Lower lobe of right lung (tissue), 2 donors: ENCODE results near the gene LAMA5. TPM values are rescaled to one million over a fixed set of nuclear protein-coding genes. Genes with fewer than 3 reads are reported as not detected.
A peak's percentile ranks its signal among the peaks of the same experiment; 100 is the strongest.

ENCODE experiments used
- ATAC-seq, 2 donors: fragments of 200-7000 bp; cut with Tn5 transposase; one replicate each; pipeline ENCODE4 v1.9.1; 2020 to 2022; ENCODE audit warnings: mild to moderate bottlenecking in 2 of 2, moderate library complexity in 2 of 2
- DNase-seq: peaks from one replicate; pipeline ENCODE4 v3.0.0-alpha.2; 2020
- H3K27ac ChIP-seq: fragments of 200-600 bp; one replicate; pipeline ENCODE4 v1.8.0; 2022
- H3K27me3 ChIP-seq: fragments of 200-600 bp; one replicate; pipeline ENCODE4 v1.8.0; 2022; ENCODE audit warnings: low read depth
- H3K36me3 ChIP-seq: fragments of 200-600 bp; one replicate; pipeline ENCODE4 v1.8.0; 2022; ENCODE audit warnings: mild to moderate bottlenecking
- H3K4me1 ChIP-seq: fragments of 200-600 bp; one replicate; pipeline ENCODE4 v1.8.0; 2022
- H3K4me3 ChIP-seq: fragments of 200-600 bp; one replicate; pipeline ENCODE4 v1.8.0; 2022; ENCODE audit warnings: mild to moderate bottlenecking
- H3K9me3 ChIP-seq: fragments of 200-600 bp; one replicate; pipeline ENCODE4 v1.8.0; 2022
- intact Hi-C: fragments of 100-400 bp; cut with DNase I; formaldehyde crosslinking; loops from one replicate; pipeline ENCODE4 v1.11.0; 2022
- total RNA-seq: library from RNA; stranded (reverse); fragmentation: NEBNext Ultra II Directional; extraction: Animal tissue kit (Norgen Biotek cat#: 25700); gene quantifications from one replicate; pipeline ENCODE4 v1.2.1, GENCODE V29; 2021
- TF ChIP-seq, protein P1 (sequence below): fragments of 200-600 bp; IDR thresholded peaks from one replicate; pipeline ENCODE4 v1.8.0; 2022; ENCODE audit warnings: antibody characterized with exemption, mild to moderate bottlenecking
- donor health status: DM: no; HTN: yes; CAD: no; lungs with severe emphysema.

The LAMA5 gene
- total RNA-seq, 1 donor from 2014 or later, result 282 TPM

GRCh38 chr20:62351469-62352401 is 15.4 kb downstream of the LAMA5 start:
- intact Hi-C loops, result no loop called here
- Histone ChIP-seq H3K9me3 (peaks cover 6% of the 10 kb centered on the region), H3K4me1 (peaks cover 41% of the 10 kb centered on the region), H3K27me3 (no peaks in the 10 kb centered on the region), H3K27ac (peak overlapping the region; percentile 65), H3K4me3 (no peak overlapping the region), H3K36me3 (peaks cover 47% of the 10 kb centered on the region)
- TF ChIP-seq, protein P1, sequence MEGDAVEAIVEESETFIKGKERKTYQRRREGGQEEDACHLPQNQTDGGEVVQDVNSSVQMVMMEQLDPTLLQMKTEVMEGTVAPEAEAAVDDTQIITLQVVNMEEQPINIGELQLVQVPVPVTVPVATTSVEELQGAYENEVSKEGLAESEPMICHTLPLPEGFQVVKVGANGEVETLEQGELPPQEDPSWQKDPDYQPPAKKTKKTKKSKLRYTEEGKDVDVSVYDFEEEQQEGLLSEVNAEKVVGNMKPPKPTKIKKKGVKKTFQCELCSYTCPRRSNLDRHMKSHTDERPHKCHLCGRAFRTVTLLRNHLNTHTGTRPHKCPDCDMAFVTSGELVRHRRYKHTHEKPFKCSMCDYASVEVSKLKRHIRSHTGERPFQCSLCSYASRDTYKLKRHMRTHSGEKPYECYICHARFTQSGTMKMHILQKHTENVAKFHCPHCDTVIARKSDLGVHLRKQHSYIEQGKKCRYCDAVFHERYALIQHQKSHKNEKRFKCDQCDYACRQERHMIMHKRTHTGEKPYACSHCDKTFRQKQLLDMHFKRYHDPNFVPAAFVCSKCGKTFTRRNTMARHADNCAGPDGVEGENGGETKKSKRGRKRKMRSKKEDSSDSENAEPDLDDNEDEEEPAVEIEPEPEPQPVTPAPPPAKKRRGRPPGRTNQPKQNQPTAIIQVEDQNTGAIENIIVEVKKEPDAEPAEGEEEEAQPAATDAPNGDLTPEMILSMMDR, result no peak
- DNase-seq (no peak), ATAC-seq (no peak)

GRCh38 chr20:62350629-62351422 is 16.3 kb downstream of the LAMA5 start:
- ATAC-seq, result peak; percentile 12 to 21

DNA sequence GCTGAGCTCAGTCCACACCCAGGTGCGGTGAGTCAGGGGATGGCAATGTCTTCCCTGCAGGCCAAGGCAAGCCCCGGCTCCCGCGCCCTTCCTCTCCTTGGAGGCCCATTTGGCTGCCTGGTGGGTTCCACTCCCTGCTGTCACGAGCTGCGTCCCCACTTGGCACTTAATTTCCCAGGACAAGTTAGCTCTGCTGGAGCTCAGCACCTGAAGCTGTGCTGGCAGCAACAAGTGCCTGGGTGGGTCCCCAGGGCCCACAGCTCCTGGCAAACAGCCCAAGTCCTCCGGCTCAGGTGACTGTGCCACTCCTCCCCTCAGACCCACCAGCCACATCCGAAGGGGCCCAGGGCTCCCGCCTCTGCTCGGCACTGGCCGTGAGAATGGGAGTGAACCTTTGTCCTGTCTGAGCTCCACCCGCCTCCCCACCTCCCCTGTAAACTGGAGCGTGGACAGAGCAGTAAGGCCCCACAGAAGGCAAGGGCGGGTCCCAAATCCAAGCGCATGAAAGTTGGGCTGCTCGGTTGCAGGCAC is 16.9 kb downstream of the LAMA5 start:
- H3K4me3 ChIP-seq, result no peak overlapping the region
- DNase-seq (peak; percentile 80), ATAC-seq (peak; percentile 67 to 73)
- peaks cover 61% of the 10 kb centered on the region for H3K36me3 ChIP-seq
- H3K27ac ChIP-seq, result peak overlapping the region; percentile 65
- intact Hi-C loops, result no loop called here
- H3K9me3 ChIP-seq, result peaks cover 6% of the 10 kb centered on the region
- TF ChIP-seq, protein P1, result no peak
- H3K27me3 ChIP-seq, result no peaks in the 10 kb centered on the region
- H3K4me1 ChIP-seq, result peaks cover 26% of the 10 kb centered on the region

More at GRCh38 chr20:62350629-62351422, 16.3 kb downstream of the LAMA5 start:
- Histone ChIP-seq H3K4me3 (no peak overlapping the region), H3K36me3 (peaks cover 56% of the 10 kb centered on the region), H3K4me1 (peaks cover 32% of the 10 kb centered on the region), H3K27me3 (no peaks in the 10 kb centered on the region), H3K27ac (peak overlapping the region; percentile 65), H3K9me3 (peaks cover 6% of the 10 kb centered on the region)
- DNase-seq, result no peak
- intact Hi-C loops, result no loop called here
- TF ChIP-seq, protein P1, result no peak

GRCh38 chr20:62349556-62350097 is 17.5 kb downstream of the LAMA5 start:
- H3K9me3 ChIP-seq, result peaks cover 6% of the 10 kb centered on the region
- TF ChIP-seq, protein P1, result no peak
- intact Hi-C loops, result no loop called here

DNA sequence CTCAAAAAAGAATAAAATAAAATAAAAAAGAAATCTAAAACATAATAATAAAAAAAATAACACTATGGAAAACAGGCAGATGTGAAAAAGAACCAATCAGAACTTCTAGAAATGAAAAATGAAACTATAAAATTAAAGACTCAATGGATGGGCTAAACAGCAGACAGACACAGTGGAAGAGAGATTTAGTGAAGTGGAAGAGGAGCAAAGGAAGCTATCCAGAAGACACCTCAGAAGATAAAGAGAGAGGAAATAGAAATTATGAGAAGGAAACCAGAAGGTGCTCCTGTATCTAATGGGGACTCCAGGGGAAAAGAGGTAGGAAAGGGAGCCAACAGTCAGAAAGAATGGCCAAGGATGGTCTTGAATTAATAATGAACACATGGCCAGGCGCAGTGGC is 18.5 kb downstream of the LAMA5 start:
- peaks cover 6% of the 10 kb centered on the region for H3K9me3 ChIP-seq
- ATAC-seq (no peak), DNase-seq (no peak)
- TF ChIP-seq, protein P1, result no peak
- no peak overlapping the region for H3K4me3 ChIP-seq
- no peak overlapping the region for H3K27ac ChIP-seq
- peaks cover 75% of the 10 kb centered on the region for H3K36me3 ChIP-seq
- H3K27me3 ChIP-seq, result no peaks in the 10 kb centered on the region
- H3K4me1 ChIP-seq, result peaks cover 13% of the 10 kb centered on the region
- intact Hi-C loops, result no loop called here

More at GRCh38 chr20:62349556-62350097, 17.5 kb downstream of the LAMA5 start:
- Histone ChIP-seq H3K27me3 (no peaks in the 10 kb centered on the region), H3K27ac (peak overlapping the region; percentile 65), H3K36me3 (peaks cover 66% of the 10 kb centered on the region), H3K4me1 (peaks cover 20% of the 10 kb centered on the region), H3K4me3 (no peak overlapping the region)
- DNase-seq (no peak), ATAC-seq (no peak)
